HL-60/S4 treated with phorbol 12-myristate 13-acetate at 8.2 ng/mL for 4 days and 3 days (cell line): ENCODE results near the gene TAF4.

ENCODE experiments used
- in situ Hi-C: fragments of 300-500 bp; cut with MboI; formaldehyde crosslinking; loops from 2 replicates; pipeline ENCODE4 v1.15.0; 2022; ENCODE audit warnings: low sequenced_read_pairs

Gene TAF4

GRCh38 chr20:61937146-61937962 lies 128.3 kb downstream of the TAF4 start:
- in situ Hi-C loops = no loop called here

GRCh38 chr20:61936701-61937131 lies 129.0 kb downstream of the TAF4 start:
- in situ Hi-C loops = no loop called here

GRCh38 chr20:61935926-61936700 lies 129.6 kb downstream of the TAF4 start:
- in situ Hi-C loops = no loop called here

- in situ Hi-C loops = no loop called here
Measured at GRCh38 chr20:61934716-61935530, 130.8 kb downstream of the TAF4 start.

GRCh38 chr20:61933951-61934715 lies 131.5 kb downstream of the TAF4 start:
- in situ Hi-C loops = no loop called here

GRCh38 chr20:61933481-61933950 lies 132.2 kb downstream of the TAF4 start:
- in situ Hi-C loops = no loop called here

- in situ Hi-C loops = no loop called here
Measured at GRCh38 chr20:61932711-61933480, 132.8 kb downstream of the TAF4 start.

- in situ Hi-C loops = no loop called here
Measured at GRCh38 chr20:61932199-61932592, 133.5 kb downstream of the TAF4 start.

- in situ Hi-C loops = no loop called here
Measured at GRCh38 chr20:61931476-61932198, 134.0 kb downstream of the TAF4 start.

GRCh38 chr20:61930776-61931475 lies 134.8 kb downstream of the TAF4 start:
- in situ Hi-C loops = no loop called here

- in situ Hi-C loops = no loop called here
Measured at GRCh38 chr20:61929971-61930666, 135.6 kb downstream of the TAF4 start.

- in situ Hi-C loops = no loop called here
Measured at GRCh38 chr20:61929561-61929960, 136.1 kb downstream of the TAF4 start.

GRCh38 chr20:61927826-61928541 lies 137.7 kb downstream of the TAF4 start:
- in situ Hi-C loops = no loop called here

GRCh38 chr20:61927193-61927825 lies 138.4 kb downstream of the TAF4 start:
- in situ Hi-C loops = no loop called here

- in situ Hi-C loops = no loop called here
Measured at GRCh38 chr20:61926796-61927192, 138.9 kb downstream of the TAF4 start.

GRCh38 chr20:61926253-61926613 lies 139.4 kb downstream of the TAF4 start:
- in situ Hi-C loops = no loop called here
